DND-41 (cell line): Measurements from ENCODE around the gene SERTAD4.

Experiments used
- EZH2 ChIP-seq: IDR thresholded peaks from 3 replicates; pipeline ENCODE4 v1.6.1; 2012; ENCODE audit warnings: borderline replicate concordance, low read depth, mild to moderate bottlenecking, moderate library complexity, low read length, inconsistent platforms; ENCODE audit not compliant: severe bottlenecking
- TF ChIP-seq, protein P1 (sequence below): IDR thresholded peaks from 2 replicates; pipeline ENCODE4 v1.5.1; 2012; ENCODE audit warnings: borderline replicate concordance, low read length, moderate library complexity, mild to moderate bottlenecking; ENCODE audit not compliant: poor library complexity, severe bottlenecking; ENCODE audit errors: extremely low read depth

DNA sequence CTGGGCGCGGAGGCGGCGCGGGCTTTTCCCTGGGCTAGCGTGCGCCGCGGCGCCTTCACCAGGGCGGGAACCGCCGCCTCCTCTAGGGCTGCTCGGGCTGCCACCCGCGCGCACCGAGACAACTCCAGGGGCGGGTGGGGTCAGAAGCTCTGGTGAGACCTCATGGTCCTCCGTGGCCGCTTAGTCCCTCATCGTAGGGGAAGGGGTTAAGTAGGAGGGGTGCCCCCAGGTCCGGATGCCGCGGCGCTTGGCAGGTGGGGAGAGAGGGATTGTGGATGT is 559 bp downstream of the SERTAD4 start:
- TF ChIP-seq, protein P1, sequence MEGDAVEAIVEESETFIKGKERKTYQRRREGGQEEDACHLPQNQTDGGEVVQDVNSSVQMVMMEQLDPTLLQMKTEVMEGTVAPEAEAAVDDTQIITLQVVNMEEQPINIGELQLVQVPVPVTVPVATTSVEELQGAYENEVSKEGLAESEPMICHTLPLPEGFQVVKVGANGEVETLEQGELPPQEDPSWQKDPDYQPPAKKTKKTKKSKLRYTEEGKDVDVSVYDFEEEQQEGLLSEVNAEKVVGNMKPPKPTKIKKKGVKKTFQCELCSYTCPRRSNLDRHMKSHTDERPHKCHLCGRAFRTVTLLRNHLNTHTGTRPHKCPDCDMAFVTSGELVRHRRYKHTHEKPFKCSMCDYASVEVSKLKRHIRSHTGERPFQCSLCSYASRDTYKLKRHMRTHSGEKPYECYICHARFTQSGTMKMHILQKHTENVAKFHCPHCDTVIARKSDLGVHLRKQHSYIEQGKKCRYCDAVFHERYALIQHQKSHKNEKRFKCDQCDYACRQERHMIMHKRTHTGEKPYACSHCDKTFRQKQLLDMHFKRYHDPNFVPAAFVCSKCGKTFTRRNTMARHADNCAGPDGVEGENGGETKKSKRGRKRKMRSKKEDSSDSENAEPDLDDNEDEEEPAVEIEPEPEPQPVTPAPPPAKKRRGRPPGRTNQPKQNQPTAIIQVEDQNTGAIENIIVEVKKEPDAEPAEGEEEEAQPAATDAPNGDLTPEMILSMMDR = no peak
- no peak for TF ChIP-seq EZH2
